ENCODE results near the gene SLC30A1. TPM values are rescaled to one million over a fixed set of nuclear protein-coding genes. Genes with fewer than 3 reads are reported as not detected.

The SLC30A1 gene
- total RNA-seq, 2 donors from 2014 or later: 10.5 to 13.1 TPM

DNA sequence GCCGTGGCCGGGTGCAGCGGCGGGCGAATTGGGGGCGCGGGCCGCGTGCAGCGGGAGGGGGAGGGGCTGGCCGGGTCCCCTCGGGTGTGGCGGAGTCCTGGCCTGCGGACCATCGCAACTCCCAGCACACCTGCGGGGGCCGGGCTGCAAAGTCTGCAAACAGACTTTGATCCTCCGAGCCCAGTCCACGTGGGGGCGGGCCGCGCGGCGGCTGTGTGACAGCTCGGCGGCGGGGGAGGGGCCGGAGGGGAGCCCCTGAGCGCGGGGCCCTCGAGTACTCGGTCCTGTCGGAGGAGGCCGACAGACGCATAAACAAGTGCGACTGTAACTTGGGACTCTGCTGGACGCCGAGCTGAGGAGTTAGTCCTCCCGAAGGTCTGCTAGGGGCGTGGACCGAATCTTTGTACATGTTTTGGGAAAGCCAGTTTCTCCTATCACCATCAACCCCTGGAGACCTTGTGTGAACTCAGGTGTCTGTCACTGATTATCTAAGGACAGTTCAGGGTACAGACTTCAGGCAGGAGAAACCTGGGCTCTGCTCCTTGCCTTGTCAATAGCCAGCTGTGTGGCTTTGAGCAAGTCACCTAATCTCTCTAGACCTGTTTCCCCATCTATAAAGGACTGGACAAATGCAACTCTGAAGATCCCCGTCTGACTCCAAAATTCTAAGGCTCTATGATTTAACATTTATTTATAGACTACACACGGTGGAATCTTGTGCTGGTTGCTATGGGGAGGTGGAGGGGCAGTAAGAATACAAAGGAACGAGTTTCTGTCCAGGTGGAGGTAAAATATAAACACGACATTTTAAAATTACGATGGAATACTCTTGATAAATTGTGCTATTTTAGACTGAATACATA lies 710 bp upstream of the SLC30A1 start:
- H3K27ac ChIP-seq: peak overlapping the region; percentile 93 to 99
- H3K4me3 ChIP-seq: peak overlapping the region; percentile 83 to 96
- TF ChIP-seq CTCF (IDR thresholded peaks at IDR 0.05): no peak
- H3K9me3 ChIP-seq: no peaks in the 10 kb centered on the region
- peaks cover 6% of the 10 kb centered on the region for H3K36me3 ChIP-seq
- H3K4me1 ChIP-seq: peaks cover 0 to 47% of the 10 kb centered on the region in 2 donors
- H3K27me3 ChIP-seq: no peaks in the 10 kb centered on the region
- peak; percentile 76 for DNase-seq (ENCODE audit: low spot score)

GRCh38 chr1:211577819-211578639 lies 932 bp downstream of the SLC30A1 start:
- Histone ChIP-seq H3K4me3 (peak overlapping the region; percentile 83 to 96), H3K36me3 (peaks cover 6% of the 10 kb centered on the region), H3K27me3 (no peaks in the 10 kb centered on the region), H3K4me1 (peaks cover 0 to 51% of the 10 kb centered on the region in 2 donors), H3K27ac (peak overlapping the region; percentile 93 to 99), H3K9me3 (no peaks in the 10 kb centered on the region)
- peak; percentile 86 to 96 for TF ChIP-seq CTCF (IDR thresholded peaks at IDR 0.05)
- DNase-seq (ENCODE audit: low spot score): peak; percentile 78

DNA sequence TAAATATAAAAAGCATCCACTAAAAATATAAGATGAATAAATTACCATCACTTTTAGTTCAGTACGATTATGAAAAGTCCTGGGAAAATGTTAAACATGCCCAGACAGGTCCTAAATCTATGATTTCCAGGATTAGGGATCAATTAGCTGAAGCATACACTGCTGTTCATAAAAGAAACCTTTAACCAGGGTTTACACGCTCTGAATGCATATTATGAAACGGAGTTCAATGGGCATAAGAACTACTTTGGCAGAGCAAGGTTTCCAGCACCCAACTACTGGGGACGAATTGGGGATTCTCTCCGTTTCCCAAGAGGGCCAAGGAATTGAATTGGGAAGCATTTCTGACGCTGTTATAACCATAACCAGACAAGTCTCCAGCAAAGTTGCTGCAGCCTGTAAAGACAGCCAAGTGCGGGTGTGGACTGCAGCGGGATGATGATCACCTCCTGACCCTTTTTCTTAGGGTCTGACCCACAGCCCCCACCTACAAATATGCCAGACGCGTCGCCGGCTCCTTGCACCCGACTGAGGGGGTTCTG lies 1.6 kb downstream of the SLC30A1 start:
- H3K27me3 ChIP-seq: no peaks in the 10 kb centered on the region
- no peaks in the 10 kb centered on the region for H3K9me3 ChIP-seq
- no peak for TF ChIP-seq CTCF (IDR thresholded peaks at IDR 0.05)
- DNase-seq (ENCODE audit: low spot score): no peak
- H3K4me3 ChIP-seq: peak overlapping the region; percentile 83 to 96
- peaks cover 6% of the 10 kb centered on the region for H3K36me3 ChIP-seq
- peaks cover 0 to 50% of the 10 kb centered on the region in 2 donors for H3K4me1 ChIP-seq
- H3K27ac ChIP-seq: peak overlapping the region; percentile 93 to 99

DNA sequence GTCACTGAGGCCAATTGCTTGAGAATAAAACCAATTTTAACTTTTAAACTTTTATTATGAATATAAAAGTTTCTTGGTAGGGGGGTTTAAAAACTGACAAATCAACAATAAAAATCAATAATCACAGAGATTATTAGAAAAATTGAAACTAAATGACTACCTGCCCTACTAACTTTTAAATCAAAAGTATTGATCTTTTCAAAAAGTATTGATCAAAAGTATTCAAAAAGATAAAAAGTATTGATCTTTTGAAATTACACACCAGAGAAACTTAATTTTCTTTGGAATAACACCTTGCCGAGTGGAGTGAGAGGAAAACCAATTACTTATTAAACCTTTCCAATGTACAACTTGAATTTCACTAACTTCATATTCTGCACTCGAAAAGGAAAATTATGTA lies 2.2 kb downstream of the SLC30A1 start:
- Histone ChIP-seq H3K27me3 (no peaks in the 10 kb centered on the region), H3K4me1 (peaks cover 0 to 44% of the 10 kb centered on the region in 2 donors)

More for the DNA sequence above, 2.2 kb downstream of the SLC30A1 start:
- peaks cover 6% of the 10 kb centered on the region for H3K36me3 ChIP-seq
- DNase-seq (ENCODE audit: low spot score): no peak
- peak overlapping the region in 1 of 2 donors; percentile 15 for H3K27ac ChIP-seq
- no peak for TF ChIP-seq CTCF (IDR thresholded peaks at IDR 0.05)
- H3K9me3 ChIP-seq: no peaks in the 10 kb centered on the region
- H3K4me3 ChIP-seq: peak overlapping the region; percentile 83 to 96
